NCI-H2171 treated with DMSO at 0.1 percent for 48 hours (cell line): ENCODE data around the gene PPARD.

Experiments used
- DNase-seq: peaks from one replicate; lab custom pipeline; 2025; lab: John Stamatoyannopoulos, UW

Gene PPARD

DNA sequence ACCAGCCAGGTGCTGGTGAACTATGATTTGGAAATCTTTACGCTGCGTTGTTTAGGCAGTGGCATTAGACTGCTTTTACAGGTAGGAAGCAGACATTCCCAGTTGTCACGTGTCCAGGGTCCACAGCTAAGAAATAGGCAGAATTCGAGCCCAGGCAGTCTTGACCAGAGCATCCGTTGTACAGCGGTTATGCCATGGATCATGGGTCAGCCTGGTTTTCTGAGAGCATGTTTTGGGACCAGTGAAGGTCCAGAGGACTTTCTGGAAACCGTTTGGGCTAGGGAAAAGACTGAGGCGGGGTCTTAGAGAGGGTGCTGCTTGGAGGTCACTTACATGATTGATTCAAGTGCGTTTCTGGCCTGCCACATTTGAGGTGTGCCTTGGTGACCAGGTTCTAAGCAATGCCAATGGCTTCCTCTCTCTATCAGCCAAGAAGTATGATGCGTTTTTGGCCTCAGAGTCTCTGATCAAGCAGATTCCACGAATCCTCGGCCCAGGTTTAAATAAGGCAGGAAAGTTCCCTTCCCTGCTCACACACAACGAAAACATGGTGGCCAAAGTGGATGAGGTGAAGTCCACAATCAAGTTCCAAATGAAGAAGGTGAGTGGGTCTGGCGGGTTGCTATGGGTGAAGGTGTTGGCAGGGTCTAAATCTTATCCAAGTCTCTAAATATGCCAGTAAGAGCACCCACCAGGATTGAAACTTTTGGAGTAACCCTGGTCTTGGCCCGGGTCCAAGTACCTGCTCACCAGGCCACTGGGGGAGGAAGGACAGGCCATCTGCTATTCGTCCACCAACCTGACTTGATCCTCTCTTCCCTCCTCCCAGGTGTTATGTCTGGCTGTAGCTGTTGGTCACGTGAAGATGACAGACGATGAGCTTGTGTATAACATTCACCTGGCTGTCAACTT lies 127.6 kb downstream of the PPARD start:
- DNase-seq = no peak

DNA sequence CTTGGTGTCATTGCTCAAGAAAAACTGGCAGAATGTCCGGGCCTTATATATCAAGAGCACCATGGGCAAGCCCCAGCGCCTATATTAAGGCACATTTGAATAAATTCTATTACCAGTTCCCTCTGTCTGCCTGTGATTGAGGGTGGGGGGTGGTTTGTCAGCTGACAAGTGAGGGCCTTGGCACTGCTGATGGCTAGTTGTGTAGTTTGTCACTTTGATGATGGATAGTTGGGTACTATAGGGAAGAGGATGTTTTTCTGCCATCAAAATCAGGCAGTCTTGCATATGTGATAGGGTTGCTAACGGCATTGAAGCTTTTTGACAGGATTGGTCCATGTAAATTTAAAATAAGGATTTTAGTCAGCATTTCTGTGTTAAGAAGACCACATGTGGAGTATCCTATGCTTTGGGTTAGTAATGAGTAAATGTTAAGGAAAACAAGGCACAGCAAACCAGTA lies 128.3 kb downstream of the PPARD start:
- no peak for DNase-seq

DNA sequence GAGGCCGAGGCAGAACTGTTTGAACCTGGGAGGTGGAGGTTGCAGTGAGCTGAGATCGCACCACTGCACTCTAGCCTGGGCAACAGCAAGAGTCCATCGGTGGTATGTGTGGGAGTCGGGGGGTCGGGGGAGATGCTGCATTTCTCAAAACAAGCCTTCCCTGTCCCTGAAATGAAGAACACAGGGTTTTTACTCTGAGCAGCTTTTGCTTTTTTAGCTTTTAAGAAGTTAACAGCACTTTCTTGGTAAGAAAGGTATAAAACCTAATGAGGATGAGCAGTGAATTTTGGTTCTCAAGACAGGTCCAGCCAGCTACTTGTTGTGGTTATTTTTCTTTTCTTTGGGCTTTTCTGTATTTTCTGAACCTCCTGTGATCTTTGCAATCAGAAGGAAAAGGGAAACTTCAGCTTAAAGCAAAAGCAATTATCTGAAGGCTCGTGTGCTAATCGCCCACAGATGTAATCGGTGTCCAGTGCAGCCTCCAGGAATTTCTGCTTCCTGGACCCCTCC lies 129.5 kb downstream of the PPARD start:
- DNase-seq = no peak

DNA sequence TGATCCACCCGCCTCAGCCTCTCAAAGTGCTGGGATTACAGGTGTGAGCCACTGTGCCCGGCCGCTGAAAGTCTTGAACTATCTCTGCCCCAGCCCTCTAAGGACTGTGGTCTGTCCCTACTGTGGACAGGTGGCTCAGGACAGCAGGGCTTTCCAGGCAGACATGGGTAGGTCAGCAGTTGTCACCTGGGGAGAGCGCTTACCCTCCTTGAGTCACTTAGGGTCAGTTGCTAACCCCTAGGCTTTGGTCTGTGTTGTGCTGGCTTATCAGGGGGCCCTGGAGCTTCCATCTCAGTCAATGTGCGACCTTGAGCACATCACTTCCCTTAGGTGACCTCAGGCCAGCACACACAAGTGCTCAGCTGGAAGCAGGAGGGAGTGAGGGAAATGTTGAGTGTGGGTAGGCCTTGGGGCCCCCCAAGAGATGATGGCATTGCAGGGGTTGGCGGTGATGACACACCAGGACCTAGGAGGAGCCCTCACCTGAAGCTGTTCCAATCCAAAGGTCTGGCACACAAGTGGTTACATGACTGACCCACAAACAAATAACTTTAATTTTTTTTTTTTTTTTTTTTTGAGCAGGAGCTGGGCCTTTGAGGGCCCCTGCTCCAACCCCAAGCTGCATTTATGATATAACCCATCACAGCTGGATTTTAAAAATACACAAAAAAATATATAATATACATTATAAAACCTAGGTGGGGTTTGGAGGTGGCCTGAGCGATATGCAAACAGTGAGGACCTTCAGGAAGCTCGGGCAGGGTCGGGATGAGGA lies 130.9 kb downstream of the PPARD start:
- no peak for DNase-seq

DNA sequence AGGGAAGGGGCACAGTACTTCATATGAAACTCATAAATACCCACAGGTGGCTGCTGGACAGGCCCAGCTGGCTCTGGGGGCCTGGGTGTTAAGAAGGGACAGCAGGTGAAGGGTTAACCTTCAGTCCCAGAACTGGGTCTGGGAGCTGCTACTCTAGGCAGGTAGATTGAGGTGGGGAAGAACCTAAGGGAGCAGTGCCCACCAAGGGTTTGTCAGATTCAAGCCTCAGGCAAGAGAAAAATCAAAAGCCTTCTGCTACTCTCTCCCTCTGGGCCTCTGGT lies 131.4 kb downstream of the PPARD start:
- no peak for DNase-seq

DNA sequence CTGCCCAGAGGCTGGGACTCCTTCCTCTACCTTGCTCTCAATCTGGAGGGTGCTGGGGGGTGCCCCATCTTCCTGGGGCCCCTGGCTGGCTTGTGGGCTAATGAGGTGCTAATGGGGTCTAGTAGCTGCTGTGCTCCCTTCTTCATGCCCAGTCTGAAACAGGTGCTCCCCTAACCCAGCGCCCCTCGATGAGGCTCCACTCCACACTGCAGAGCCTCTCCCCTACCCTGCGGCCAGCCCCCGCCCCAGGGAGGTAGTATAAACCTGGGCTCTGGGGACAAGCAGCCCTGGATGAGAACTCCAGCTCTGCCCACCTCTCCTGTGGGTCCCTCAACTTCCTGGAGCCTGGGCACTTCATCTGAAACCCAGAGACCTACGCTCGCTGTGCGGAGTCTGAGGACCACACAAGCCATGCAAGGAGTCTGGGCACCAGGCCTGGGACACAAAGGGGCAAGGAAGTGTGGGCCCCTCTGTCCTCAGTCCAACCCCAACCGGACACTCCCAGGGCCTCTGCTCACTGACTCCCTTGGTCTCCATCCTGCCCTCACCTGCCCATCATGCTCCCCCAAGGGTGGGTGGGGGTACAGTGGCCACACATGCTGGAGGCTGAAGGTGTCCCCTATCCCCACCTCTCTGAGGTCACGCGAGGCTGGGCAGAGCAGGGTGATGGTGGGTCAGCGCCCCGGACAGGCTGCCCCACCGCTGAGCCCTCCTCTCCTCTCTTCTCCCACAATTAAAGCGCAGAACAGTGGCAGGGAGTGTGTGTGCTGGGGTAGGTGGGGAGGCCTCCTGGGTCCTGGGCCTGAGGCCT lies 132.0 kb downstream of the PPARD start:
- no peak for DNase-seq

DNA sequence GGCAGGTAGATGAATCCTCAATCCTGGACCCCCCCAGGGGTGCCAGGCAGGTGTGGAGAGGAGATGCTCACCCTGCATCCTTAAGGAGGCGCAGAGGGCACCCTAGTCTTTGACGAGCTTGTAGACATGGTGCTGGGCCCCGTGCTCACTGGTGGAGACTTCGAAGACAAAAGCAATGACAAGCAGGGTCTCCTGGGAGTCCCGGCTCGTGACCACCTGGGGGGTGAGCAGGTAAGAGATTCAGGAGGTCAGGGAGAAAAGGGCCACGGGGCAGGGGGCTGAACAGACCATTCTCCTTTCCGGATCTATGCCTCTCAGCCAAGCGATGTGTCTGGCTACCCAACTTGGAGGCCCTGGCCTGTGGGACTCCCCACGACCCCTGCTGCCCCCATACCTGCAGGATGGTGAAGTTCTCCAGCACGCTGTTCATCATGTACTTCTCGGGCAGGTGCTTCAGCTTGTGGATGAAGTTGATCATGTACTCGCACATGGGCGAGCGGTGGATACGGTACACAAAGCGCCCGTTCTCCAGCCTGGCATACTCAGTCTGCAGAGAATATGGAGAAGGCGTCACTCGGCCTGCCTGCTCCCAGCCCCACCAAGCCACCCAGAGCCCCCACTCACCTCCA lies 132.7 kb downstream of the PPARD start:
- no peak for DNase-seq

DNA sequence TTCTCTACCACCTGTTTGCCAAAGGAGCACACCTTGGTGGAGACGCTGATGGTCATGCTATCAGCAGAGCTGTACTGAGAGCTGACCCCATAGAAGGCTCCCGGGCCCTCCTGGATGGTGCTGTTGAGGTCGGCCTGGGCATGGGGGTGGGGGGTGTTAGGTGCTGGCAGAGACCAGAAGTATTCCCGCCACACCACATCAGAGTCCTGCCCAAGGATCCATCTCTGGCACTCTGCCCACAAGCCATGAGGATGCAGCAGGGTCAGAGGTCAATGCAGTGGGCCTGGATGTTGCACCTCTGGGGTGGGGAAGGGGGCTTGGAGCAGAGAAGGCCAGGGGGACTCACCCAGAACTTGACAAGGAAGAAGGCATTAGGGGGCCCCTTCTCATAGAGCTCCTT lies 133.2 kb downstream of the PPARD start:
- DNase-seq = no peak

DNA sequence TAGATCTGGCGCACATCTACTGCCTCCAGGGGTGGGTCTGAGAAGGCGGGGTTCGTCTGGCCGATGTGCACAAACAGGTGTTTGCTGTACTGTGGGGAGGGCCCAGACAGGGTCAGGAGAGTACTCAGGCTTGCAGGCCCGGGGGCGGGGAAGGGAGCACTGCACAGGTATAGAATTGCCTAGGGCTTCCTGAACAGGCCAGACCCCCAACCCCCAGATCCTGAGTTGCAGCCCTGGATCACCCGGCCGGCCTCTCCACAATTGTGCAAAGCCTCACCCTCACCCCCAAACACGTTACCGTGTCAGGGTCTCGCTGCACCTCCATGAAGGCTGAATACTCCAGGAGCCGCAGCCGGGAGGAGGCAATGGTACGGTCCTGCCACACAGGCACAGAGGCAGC lies 133.6 kb downstream of the PPARD start:
- no peak for DNase-seq

DNA sequence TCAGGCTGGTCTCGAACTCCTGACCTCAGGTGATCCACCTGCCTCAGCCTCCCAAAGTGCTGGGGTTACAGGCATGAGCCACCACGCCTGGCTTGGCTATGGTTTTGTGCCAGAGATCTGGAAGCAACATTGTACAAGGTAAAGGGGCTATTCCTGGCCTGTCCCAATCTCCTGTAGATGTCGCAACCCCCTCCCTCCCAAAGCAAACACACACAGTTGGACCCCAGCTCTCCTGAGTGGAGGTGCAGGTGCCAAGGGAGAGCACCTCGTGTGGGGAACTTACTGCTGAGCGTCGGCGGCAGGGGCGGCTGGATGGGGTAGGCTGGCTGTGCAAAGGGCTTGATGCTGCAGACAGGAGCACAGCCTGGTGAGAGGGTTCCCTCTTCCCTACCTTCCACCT lies 134.7 kb downstream of the PPARD start:
- DNase-seq = no peak
